NCI-H2196 treated with DMSO at 0.1 percent for 48 hours (cell line): ENCODE measurements around the gene NSMCE4A.
"Not testable (repeated sequence)": the region's sequence is repeated elsewhere in the genome, so short reads cannot be mapped to it uniquely, and the experiment has no call there.

Experiments used
- DNase-seq: peaks from one replicate; lab custom pipeline; 2025; ENCODE audit not compliant: unreplicated experiment; lab: John Stamatoyannopoulos, UW

Gene NSMCE4A

GRCh38 chr10:121936295-121936694 is 38.7 kb downstream of the NSMCE4A start:
- DNase-seq: no peak

DNA sequence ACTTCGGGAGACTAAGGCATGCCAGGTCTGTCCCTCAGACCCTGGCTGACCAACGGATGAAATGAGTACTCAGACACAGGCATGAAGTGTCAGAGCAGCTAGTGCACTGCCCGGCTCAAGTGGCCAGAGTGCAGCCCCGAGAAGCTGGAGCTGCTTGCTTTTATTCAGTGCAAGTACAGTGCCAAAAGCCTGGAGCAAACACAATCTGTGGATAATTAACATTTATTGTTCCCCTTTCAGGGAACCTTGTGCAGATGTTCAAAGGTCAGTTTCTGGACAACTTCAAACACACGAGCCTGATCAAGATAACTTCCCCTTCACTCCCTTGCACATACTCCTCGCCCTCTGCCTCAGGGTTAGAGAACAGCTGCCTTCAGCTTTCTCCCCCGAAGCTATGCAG is 39.3 kb downstream of the NSMCE4A start:
- no peak for DNase-seq

- DNase-seq: not testable (repeated sequence)
These were observed 44.5 kb downstream of the NSMCE4A start for GRCh38 chr10:121930268-121931085.

- DNase-seq: not testable (repeated sequence)
These were observed 45.3 kb downstream of the NSMCE4A start for GRCh38 chr10:121929585-121930267.

- DNase-seq: no peak
These were observed 46.5 kb downstream of the NSMCE4A start for GRCh38 chr10:121928528-121928884.

- peak; percentile 63 for DNase-seq
These were observed 47.0 kb downstream of the NSMCE4A start, which contains the start of gene ATE1 for GRCh38 chr10:121927841-121928527. Gene ATE1 (minus strand): TSS chr10:121928031. CDS start chr10:121927949, 82 bp downstream.

DNA sequence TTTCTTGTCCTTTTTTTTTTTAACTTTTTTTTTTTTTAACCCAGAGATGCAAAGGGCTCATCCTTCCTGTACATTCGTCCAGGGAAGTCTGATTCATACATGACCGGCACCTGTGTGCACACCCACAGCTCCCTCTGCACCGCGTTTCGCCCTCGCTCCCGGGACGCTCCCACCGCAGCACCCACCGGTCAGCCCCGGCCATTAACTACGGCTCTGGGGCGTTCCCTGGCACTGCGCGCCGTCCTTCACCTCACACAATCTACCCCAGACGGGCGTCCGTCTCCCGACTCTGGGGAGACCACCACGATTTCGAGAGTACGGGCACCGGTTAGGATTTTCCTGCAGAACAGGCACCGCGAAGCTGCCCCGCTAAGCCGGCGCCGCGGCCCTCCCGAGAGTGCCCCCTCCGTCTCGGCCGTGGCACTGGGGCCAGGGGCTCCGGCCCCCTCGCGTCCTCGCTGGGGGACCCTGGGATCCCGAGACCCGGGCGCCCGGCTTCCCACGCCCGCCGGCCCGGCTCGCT is 47.6 kb downstream of the NSMCE4A start:
- DNase-seq: no peak

DNA sequence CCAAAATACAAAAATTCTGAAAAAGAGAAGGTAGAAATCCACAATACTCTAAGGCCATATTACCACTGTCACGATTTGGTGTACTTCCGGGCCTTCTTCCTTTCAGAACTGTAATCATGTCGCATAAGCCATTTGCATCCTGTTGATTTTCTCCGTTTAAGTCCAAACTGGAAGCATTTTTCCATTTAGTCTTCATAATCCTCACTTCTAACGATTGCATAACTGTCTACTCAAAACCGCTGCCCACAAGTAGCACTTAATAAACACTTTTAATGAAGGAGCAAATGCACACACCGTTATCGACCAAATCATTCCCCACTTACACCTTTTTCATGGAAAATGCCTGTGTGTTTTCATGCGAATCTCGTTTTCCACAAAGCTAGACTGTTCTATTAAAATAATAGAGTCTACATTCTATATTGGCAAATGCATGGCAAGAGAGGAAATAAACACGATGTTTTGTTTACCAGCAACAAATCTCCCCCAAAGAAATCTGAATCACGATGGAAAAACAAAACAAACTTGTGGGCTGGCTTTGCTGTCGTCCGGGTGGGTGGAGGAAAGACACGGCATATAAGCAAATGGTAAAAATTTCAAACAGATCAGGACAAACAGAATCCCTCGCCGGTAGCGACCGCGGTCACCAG is 48.2 kb downstream of the NSMCE4A start:
- DNase-seq: no peak

DNA sequence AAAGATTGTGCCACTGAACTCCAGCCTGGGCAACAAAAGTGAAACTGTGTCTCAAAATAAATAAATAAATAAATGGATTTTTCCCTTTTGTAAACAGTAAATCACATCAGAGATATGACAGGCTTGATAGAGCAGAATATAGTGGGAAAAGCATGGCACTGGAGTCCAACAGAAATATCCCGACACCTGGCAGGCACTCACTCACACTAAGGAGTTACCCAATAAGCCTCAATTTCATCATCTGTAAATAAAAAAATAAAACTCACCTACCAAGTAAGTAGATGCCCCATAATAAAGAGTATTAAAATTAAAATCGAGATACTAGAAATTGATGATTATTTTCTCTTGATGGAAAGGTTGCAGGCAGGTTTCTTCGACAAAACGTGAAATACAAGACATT is 48.9 kb downstream of the NSMCE4A start:
- no peak for DNase-seq

DNA sequence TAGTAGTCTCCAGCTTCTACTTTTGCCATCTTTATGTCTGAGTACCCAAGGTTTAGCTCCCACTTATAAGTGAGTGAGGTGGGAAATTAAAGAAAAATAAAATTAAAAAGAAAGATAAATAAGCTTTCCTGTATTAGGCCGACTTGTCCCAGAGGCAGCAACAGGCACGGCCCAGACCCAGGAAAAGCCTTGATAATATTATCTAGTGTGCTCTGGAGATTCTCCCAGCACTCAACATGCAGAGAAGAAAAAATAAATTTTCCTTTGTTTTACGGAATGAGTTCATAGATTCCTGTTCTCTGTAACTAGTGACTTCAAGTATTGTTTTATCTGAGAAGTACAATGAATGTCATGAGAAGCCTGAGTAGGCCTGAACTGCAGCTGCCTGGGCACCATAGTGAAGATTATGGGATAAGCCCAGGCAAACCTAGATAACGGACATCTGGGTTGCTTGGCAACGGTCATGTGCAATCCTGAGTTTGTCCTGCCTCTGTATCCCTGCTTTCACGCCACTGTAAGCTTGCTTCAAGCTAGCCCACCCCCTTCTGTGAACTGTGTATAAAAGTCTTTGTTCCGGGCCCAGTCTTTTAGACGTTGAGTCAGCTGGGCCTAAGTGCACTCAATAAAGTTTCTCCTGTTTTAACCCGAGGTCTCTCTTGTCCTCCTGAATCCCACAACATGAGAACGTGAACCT is 53.6 kb downstream of the NSMCE4A start:
- DNase-seq: no peak

DNA sequence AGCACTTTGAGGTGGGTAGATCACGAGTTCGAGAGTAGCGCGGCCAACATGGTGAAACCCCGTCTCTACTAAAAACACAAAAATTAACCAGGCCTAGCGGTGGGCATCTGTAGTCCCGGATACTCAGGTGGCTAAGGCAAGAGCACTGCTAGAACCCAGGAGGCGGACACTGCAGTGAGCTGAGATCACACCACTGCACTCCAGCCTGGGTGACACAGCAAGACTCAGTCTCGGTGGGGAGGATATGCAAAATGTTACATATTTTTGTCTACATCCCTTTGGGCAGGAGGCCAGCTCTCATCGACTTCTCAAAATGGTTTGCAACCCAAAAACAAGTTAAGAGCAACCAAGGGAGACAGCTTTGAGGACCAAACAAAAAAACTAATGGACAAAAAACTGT is 55.4 kb downstream of the NSMCE4A start:
- DNase-seq: no peak

DNA sequence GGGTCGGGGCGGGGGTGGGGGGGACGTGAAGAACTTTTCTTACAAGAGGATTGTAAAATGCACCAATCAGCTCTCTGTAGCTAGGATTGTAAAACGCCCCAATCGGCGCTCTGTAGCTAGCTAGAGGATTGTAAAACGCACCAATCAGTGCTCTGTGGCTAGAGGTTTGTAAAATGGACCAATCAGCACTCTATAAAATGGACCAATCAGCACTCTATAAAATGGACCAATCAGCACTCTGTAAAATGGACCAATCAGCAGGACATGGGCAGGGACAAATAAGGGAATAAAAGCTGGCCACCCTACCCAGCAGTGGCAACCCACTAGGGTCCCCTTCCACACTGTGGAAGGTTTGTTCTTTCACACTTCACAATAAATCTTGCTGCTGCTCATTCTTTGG is 56.2 kb downstream of the NSMCE4A start:
- not testable (repeated sequence) for DNase-seq

DNA sequence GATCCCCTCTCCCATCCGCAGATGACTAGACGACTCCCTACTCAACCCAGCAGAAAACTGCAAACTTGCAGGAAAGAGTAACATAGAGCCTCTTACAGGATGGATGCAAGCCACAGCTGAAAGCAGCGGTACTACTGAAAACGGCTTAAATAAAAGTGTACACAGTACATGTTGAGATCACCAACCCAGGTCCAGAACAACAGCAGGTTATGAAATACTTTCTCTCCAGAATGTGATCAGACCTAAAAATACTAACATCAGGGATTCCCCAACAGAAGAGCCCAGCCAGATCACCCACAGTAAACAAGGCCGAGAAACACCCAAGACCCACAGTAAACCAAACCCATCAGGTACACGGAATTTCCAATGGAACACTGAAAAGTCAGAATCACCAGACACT is 60.4 kb downstream of the NSMCE4A start:
- no peak for DNase-seq

- no peak for DNase-seq
These were observed 63.7 kb downstream of the NSMCE4A start for GRCh38 chr10:121911421-121911697.

DNA sequence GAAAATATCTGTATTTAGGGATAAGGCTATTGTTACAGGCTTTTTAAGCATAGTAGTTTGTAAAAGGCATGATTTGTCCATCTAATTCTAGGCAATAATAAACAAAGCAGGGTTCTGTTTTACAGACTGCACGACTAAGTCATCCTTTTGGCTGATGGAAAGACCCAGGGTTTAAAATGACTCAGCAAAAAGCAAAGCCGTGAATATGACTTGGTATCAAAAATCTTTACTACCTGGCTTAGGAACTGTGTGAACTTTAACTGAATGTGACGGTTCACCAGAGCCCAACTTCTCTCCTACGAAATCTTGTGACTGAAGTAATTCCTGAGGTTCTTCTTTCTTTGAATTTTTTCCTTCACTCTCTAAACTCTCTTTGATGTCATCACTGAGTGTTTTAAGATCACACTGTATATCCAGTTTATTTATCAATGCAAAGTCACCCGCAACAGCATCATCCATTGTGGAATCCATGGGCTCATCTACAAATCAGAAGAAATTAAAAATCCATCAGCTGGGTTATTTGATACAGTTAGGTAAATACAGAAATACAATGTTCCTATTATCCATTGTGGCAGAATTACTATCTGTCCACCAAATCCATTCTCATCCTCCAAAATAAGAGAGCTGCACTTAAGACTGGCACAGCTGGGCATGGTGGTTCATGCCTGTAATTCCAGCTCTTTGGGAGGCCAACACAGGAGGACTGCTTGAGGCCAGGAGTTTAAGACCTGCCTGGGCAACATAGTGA is 64.2 kb downstream of the NSMCE4A start:
- DNase-seq: no peak
